GM21390 (cell line): ENCODE measurements around the gene UBE2U.
A peak's percentile ranks its signal among the peaks of the same experiment; 100 is the strongest.

Experiments
- ATAC-seq: cut with Tn5 transposase; IDR thresholded peaks from one replicate; pipeline ENCODE4 v1.9.1; 2021; ENCODE audit not compliant: unreplicated experiment

The UBE2U gene, protein sequence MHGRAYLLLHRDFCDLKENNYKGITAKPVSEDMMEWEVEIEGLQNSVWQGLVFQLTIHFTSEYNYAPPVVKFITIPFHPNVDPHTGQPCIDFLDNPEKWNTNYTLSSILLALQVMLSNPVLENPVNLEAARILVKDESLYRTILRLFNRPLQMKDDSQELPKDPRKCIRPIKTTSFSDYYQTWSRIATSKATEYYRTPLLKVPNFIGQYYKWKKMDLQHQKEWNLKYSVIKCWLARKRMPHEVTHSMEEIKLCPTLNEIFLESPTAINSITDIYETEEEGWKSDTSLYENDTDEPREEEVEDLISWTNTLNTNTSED

GRCh38 chr1:64203420-64203819 lies at the start of gene UBE2U:
Gene UBE2U (plus strand): TSS chr1:64203623. CDS start chr1:64204051, 428 bp downstream.
- ATAC-seq, result no peak

DNA sequence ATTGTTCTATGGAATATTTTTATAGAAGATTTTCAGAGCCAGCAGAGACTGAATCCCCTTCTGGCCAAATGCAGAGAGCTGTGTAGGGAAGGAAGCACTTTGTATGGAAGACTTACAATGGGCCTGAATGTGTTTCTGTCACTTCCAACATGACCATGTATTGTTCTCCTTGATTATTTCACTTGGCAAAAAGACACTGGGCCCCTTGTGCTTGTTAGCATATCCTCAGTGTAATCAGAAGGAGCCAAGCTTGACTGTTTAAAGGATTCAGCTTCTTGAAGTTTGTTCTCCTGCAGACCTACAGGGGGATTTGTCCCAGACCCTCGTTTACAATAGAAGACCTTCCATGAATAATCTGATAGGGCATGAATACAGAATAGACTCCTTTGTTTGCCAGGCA lies 48.1 kb upstream of the UBE2U start:
- no peak for ATAC-seq

DNA sequence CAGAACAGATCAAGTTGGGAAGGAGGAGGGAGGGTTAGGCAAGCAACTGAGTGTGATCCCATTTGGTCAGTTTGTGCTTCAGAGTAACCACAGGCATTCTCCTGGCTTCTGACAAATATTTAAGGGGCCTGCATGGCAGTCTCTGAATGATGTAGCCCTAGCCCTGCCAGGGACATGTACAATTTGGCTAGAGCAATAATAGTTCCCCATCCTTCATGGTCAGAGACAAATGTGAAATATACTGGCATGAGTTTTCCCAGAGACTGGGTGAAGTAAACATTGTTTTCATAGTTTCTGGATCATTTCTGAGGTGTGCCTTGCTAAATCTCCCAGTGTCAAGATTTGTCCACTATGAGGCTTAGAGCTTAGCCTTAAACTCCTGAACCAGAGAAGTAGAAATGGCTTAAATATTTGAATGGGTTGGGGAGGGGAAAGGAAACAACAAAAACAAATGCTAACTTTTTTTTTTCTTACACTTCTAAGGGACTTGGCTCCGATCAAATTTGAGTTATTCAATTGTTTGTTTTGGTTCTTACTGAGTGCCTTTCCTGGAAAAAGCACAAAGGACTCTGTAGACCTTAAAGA lies 42.0 kb upstream of the UBE2U start:
- ATAC-seq, result no peak

DNA sequence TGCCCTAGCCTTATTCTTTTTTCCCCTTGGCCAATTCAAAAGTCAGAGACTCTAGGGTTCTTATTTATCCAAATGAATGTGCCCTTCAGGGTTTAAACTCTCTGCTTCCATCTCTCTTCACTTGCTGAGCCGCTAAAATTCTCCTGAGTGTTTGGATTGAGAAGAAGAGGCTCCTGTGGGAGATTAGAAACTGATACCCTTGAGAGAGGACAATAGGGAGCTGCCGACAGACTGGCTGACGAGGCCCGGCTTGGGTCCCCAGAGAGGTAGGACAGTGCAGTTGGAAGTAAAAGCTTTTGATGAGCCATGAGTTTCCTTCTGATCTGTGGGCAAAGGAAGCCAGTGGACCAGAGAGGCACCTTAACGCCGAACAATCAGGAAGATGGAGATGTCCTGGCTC lies 41.3 kb upstream of the UBE2U start:
- no peak for ATAC-seq

DNA sequence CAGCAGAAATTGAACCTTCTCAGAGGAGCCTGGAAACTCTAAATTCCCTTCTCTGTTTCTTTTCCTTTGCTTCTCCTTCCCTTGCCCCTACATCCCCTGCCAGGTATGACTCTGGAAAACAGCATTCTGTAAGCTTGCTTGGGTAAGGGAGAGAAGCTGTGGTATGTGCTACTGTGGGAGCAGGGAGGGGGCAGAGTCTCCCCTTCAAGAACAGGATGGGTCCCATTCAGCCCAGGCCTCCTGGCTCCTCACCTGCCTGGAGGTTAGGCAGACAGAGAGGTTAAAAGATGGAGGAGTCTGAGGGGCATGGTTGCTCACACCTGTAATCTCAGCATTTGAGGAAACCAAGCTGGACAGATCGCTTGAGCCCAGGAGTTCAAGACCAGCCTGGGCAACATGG lies 40.6 kb upstream of the UBE2U start:
- ATAC-seq, result no peak

DNA sequence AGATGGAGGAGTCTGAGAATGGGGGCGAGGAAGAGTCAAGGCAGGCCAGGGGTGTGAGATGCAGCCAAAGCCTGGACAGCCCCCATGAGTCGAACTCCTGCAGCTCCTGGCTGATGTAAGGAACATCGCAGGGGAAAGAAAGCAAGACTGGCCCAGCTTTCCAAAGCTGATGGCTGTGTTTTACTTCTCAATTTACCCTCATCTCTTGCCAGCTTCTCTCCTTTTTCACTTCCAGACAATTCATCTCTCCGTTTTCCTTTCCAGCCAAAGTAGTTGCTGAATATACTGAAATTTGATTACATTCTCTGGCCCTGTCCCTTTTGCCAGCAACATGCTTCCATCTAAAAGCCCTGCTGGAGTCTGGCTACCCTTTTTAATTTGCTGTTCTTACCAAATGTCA lies 40.0 kb upstream of the UBE2U start:
- ATAC-seq, result no peak

GRCh38 chr1:64163970-64164369 lies 39.5 kb upstream of the UBE2U start:
- no peak for ATAC-seq

GRCh38 chr1:64166629-64167028 lies 36.8 kb upstream of the UBE2U start:
- no peak for ATAC-seq

GRCh38 chr1:64167176-64167575 lies 36.2 kb upstream of the UBE2U start:
- ATAC-seq, result no peak

DNA sequence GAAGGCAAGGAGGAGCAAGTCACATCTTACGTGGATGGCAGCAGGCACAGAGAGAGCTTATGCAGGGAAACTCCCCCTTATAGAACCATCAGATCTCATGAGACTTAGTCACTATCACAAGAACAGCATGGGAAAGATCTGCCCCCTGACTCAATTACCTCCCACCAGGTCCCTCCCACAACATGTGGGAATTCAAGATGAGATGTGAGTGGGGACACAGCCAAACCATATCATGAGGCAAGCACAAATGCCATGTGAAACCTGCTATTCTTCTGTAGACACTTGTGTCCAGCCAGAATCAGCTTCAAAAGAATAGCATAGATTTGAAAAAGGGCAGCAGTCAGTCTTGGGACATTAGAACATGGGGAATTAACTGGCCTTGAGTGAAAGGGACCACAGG lies 32.2 kb upstream of the UBE2U start:
- no peak for ATAC-seq

DNA sequence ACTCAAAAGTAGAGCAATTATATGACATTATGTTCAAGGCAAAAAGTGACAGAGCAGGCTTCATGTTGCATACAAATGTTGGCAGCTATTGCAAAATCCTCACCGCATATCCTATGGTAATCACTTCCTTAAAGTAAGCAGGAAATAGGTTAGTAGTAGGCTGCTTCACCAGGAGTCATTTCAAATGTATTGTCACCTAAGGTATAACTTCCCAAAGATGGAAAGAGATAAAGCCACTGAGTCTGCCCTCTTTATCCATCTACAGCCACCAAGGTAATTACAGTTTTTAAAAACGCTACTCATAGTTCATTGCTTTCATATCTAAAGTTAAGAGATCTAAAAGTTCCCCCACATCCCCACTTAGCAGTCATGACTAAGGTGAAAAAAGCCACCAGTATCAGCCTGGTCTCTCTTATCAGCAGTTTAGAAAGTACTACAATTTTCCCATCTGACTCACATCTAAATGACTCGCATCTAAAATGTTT lies 31.6 kb upstream of the UBE2U start:
- ATAC-seq, result peak; percentile 77

- peak; percentile 61 for ATAC-seq
Measured at GRCh38 chr1:64172458-64172983, 30.9 kb upstream of the UBE2U start.

GRCh38 chr1:64173336-64173940 lies 30.0 kb upstream of the UBE2U start:
- ATAC-seq, result no peak

- ATAC-seq, result no peak
Measured at GRCh38 chr1:64175639-64176038, 27.8 kb upstream of the UBE2U start.

- ATAC-seq, result no peak
Measured at GRCh38 chr1:64176659-64177058, 26.8 kb upstream of the UBE2U start.

- no peak for ATAC-seq
Measured at GRCh38 chr1:64179588-64179987, 23.8 kb upstream of the UBE2U start.

DNA sequence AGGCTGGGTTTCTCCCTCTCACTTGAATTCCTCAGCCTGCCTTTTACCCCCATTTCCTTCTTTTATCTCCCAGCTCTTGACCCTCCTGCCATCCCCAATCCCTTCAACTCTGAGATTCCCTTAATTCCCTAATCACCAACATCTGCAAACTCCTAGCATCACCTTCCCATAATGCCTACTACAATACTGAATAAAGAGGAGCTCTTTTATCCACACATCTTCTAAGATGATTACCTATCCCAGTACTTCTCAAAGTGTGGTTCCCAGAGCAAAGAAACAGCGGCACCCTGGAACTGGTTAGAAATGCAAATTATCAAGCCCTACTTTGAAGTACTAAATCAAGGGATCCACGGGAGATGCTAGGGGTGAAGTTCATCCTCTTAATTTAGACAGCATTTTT lies 21.2 kb upstream of the UBE2U start:
- ATAC-seq, result no peak

DNA sequence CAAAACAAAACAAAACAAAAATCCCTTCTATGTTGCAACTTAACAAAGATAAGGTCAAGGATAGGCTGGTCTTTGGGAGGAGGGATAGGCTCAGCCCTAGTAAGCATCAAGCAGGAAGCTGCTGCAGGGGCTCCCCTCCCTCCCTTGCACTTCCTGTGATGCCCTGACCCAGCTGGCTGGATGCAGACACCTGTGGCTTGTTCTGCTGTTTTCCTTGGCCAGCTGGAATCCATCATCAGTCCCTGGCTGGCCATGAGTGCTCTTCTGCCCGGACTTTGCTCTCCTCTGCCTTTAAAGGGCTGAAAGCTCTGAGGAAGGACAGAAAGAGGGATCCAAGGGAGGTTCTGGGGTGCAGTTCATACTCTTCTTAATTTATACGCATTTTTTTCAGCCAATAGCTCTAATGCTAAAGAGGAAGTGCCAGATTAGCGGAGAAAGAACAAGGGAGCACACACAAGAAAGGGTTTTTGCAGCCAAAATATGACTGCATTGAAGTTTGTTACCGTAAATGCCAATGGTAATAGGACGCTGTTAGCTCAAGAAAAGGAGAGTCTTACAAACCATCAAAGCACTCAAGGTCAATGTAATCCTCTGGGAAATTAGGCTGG lies 19.9 kb upstream of the UBE2U start:
- no peak for ATAC-seq

GRCh38 chr1:64184003-64184440 lies 19.4 kb upstream of the UBE2U start:
- no peak for ATAC-seq

GRCh38 chr1:64186138-64186897 lies 17.1 kb upstream of the UBE2U start:
- no peak for ATAC-seq

GRCh38 chr1:64186898-64187280 lies 16.5 kb upstream of the UBE2U start:
- no peak for ATAC-seq
